ENCODE data around the gene PABPC1L2A. TPM values are rescaled to one million over a fixed set of nuclear protein-coding genes. Genes with fewer than 3 reads are reported as not detected.
"Not testable (repeated sequence)": the region's sequence is repeated elsewhere in the genome, so short reads cannot be mapped to it uniquely, and the experiment has no call there.

PABPC1L2A gene
- total and polyA plus RNA-seq, 9 donors = 0.08 TPM; not detected in 8

DNA sequence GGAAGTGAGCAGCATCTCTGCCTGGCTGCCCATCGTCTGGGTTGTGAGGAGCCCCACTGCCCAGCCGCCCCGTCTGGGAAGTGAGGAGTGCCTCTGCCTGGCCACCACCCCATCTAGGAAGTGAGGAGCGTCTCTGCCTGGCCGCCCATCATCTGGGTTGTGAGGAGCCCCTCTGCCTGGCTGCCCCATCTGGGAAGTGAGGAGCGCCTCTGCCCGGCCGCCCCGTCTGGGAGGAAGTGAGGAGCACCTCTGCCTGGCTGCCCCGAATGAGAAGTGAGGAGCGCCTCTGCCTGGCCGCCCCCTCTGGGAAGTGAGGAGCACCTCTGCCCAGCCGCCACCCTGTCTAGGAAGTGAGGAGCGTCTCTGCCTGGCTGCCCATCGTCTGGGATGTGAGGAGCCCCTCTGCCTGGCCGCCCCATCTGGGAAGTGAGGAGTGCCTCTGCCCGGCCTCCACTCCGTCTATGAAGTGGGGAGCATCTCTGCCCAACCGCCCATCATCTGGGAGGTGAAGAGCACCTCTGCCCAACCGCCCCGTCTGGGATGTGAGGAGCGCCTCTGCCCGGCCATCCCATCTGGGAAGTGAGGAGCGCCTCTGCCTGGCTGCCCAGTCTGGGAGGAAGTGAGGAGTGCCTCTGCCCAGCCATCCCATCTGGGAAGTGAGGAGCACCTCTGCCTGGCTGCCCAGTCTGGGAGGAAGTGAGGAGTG, 11.4 kb downstream of the PABPC1L2A start:
- H3K27ac ChIP-seq (ENCODE audit: low read length); H3K27me3 ChIP-seq (ENCODE audit: control insufficient read depth, insufficient read depth, low read length); H3K4me1 ChIP-seq (ENCODE audit: control insufficient read depth, insufficient read depth, low read length); DNase-seq; H3K36me3 ChIP-seq (ENCODE audit: control insufficient read depth, insufficient read depth, low read length); H3K4me3 ChIP-seq (ENCODE audit: low read length): not testable (repeated sequence)
- WGBS (ENCODE audit: insufficient coverage) = 94% methylated on average over 10 of the region's 24 CpGs
- H3K9me3 ChIP-seq (replicated peaks; ENCODE audit: control insufficient read depth, low read depth, low read length) = peaks cover 15% of the 10 kb centered on the region

DNA sequence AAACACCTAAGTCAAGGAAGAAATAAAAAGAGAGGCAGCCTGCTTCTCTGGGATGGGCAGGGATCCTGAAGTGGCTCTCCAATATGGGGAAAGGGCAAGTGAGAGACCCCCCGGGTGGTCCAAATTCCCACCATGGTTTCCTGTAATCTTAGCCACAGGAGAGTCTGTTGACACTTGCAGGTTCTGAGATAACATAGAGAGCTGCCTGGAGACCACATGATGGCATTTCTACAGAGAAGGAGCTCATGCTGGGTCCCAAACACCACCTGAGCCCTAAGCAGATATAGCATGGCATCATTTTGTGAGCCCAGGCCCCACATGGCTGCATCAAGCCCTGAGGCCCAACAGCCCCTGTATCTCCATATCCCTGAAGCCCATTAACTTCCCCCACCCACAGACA, 50.4 kb downstream of the PABPC1L2A start:
- H3K4me1 ChIP-seq (ENCODE audit: control insufficient read depth, insufficient read depth, low read length) = no peaks in the 10 kb centered on the region
- WGBS (ENCODE audit: insufficient coverage) = 14% methylated on average over 1 of the region's 1 CpG
- H3K27ac ChIP-seq (ENCODE audit: low read length) = no peak overlapping the region
- no peaks in the 10 kb centered on the region for H3K36me3 ChIP-seq (ENCODE audit: control insufficient read depth, insufficient read depth, low read length)
- H3K9me3 ChIP-seq (replicated peaks; ENCODE audit: control insufficient read depth, low read depth, low read length) = peaks cover 2% of the 10 kb centered on the region
- no peaks in the 10 kb centered on the region for H3K27me3 ChIP-seq (ENCODE audit: control insufficient read depth, insufficient read depth, low read length)
- DNase-seq = no peak
- H3K4me3 ChIP-seq (ENCODE audit: low read length) = no peak overlapping the region

Other genes with a start within 250 kb of the PABPC1L2A start
- not detected for gene FAM236C, start 166.9 kb downstream of the PABPC1L2A start, total RNA-seq
- not detected for gene FAM236C, start 166.9 kb downstream of the PABPC1L2A start, polyA plus RNA-seq (ENCODE audit: insufficient read depth in 1 of 8, insufficient read length in 8 of 8, low replicate concordance in 1 of 8)
- gene FAM236A, start 141.3 kb downstream of the PABPC1L2A start, total RNA-seq = not detected
- under 1 TPM in 1 of 8 donors, not detected in 7; 0.45 TPM for gene FAM236A, start 141.3 kb downstream of the PABPC1L2A start, polyA plus RNA-seq (ENCODE audit: insufficient read depth in 1 of 8, insufficient read length in 8 of 8, low replicate concordance in 1 of 8)
- not detected for gene DMRTC1, start 135.7 kb downstream of the PABPC1L2A start, total RNA-seq
- gene DMRTC1, start 135.7 kb downstream of the PABPC1L2A start, polyA plus RNA-seq (ENCODE audit: insufficient read depth in 1 of 8, insufficient read length in 8 of 8, low replicate concordance in 1 of 8) = under 1 TPM in 4 of 8 donors, not detected in 4; 0.10 to 0.23 (median 0.16) TPM
- gene PABPC1L2B, start 76.6 kb downstream of the PABPC1L2A start, total RNA-seq = 0.04 TPM
- gene PABPC1L2B, start 76.6 kb downstream of the PABPC1L2A start, polyA plus RNA-seq (ENCODE audit: insufficient read depth in 1 of 8, insufficient read length in 8 of 8, low replicate concordance in 1 of 8) = not detected
- 1.3 TPM for gene NAP1L2, start 135.3 kb upstream of the PABPC1L2A start, total RNA-seq
- 1 to 10 TPM in 5 of 8 donors, under 1 TPM in 3; 0.70 to 2.4 (median 1.3) TPM for gene NAP1L2, start 135.3 kb upstream of the PABPC1L2A start, polyA plus RNA-seq (ENCODE audit: insufficient read depth in 1 of 8, insufficient read length in 8 of 8, low replicate concordance in 1 of 8)

Data from muscle of leg (tissue), 11 donors.